ENCODE measurements around the gene HCN1. TPM values are rescaled to one million over a fixed set of nuclear protein-coding genes. Genes with fewer than 3 reads are reported as not detected.

Gene HCN1
- total RNA-seq, 6 donors from 2014 or later: 0.06 to 0.07 TPM; not detected in 4

DNA sequence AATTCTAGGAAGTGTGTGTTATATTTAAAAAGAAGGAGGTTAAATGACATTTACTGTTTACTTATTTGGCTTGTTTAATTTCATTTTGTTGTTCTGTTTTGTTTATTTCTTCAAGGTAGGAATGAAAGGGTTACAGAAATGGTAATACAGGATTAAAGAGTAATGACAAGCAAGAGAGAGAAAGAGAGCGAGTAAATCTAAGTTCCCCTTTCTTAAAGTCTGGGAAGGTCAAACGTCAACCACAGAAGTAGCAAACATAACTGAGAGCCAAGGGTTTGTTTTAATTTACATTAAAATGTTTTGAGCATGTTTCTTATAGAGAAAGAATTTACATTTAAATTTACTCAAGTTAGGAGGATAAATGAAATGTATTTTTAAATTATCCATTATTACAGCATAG, 18.7 kb downstream of the HCN1 start:
- H3K9me3 ChIP-seq: no peaks in the 10 kb centered on the region
- H3K27me3 ChIP-seq: no peaks in the 10 kb centered on the region
- 14% methylated on average over 2 of the region's 2 CpGs for WGBS, 2 donors
- ATAC-seq (ENCODE audit: low FRiP score in 2 of 2) (no peak), DNase-seq (no peak)
- no peak overlapping the region for H3K27ac ChIP-seq
- TF ChIP-seq POLR2AphosphoS5 (IDR thresholded peaks at IDR 0.05) (no peak), EP300 (IDR thresholded peaks at IDR 0.05) (no peak), POLR2A (IDR thresholded peaks at IDR 0.05) (no peak), CTCF (IDR thresholded peaks at IDR 0.05) (no peak)
- no peaks in the 10 kb centered on the region for H3K36me3 ChIP-seq
- H3K4me3 ChIP-seq: no peak overlapping the region
- no peaks in the 10 kb centered on the region for H3K4me1 ChIP-seq

DNA sequence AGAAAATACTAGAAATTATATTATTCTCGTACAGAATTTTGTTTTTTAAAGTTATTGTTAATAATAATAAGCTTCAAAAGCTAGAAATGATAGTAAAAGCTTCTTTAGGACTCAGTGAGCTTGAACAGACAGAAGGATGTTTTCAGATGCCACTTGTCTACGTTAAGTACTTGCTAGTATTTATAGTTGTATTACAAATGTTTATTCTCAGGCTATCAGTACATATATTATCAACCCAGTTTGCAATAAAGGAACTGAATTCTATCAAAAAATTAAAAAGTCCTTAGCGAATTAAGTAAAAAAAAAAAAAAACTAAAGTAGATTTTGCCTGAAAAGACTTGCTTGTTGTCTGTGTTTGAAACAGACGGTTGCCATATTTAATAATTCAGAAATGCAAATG, 23.9 kb downstream of the HCN1 start:
- no peaks in the 10 kb centered on the region for H3K9me3 ChIP-seq
- no peak for TF ChIP-seq EP300 (IDR thresholded peaks at IDR 0.05)
- no peak for TF ChIP-seq POLR2A (IDR thresholded peaks at IDR 0.05)
- no peak for TF ChIP-seq POLR2AphosphoS5 (IDR thresholded peaks at IDR 0.05)
- no peak for TF ChIP-seq CTCF (IDR thresholded peaks at IDR 0.05)
- no peaks in the 10 kb centered on the region for H3K27me3 ChIP-seq
- no peak overlapping the region for H3K27ac ChIP-seq
- no peak for DNase-seq
- 52 to 54% methylated on average over 4 of the region's 4 CpGs for WGBS, 2 donors
- ATAC-seq (ENCODE audit: low FRiP score in 2 of 2): no peak
- no peaks in the 10 kb centered on the region for H3K36me3 ChIP-seq
- H3K4me3 ChIP-seq: no peak overlapping the region
- no peaks in the 10 kb centered on the region for H3K4me1 ChIP-seq

GRCh38 chr5:45648744-45649143, 47.4 kb downstream of the HCN1 start:
- WGBS, 2 donors: 10 to 15% methylated on average over 1 of the region's 1 CpG
- ATAC-seq (ENCODE audit: low FRiP score in 2 of 2) (no peak), DNase-seq (no peak)
- H3K27ac ChIP-seq: no peak overlapping the region
- H3K27me3 ChIP-seq: no peaks in the 10 kb centered on the region
- no peaks in the 10 kb centered on the region for H3K36me3 ChIP-seq
- no peak overlapping the region for H3K4me3 ChIP-seq
- H3K4me1 ChIP-seq: no peaks in the 10 kb centered on the region
- TF ChIP-seq POLR2A (IDR thresholded peaks at IDR 0.05): no peak
- no peak for TF ChIP-seq POLR2AphosphoS5 (IDR thresholded peaks at IDR 0.05)
- TF ChIP-seq CTCF (IDR thresholded peaks at IDR 0.05): no peak
- no peak for TF ChIP-seq EP300 (IDR thresholded peaks at IDR 0.05)
- H3K9me3 ChIP-seq: no peaks in the 10 kb centered on the region

DNA sequence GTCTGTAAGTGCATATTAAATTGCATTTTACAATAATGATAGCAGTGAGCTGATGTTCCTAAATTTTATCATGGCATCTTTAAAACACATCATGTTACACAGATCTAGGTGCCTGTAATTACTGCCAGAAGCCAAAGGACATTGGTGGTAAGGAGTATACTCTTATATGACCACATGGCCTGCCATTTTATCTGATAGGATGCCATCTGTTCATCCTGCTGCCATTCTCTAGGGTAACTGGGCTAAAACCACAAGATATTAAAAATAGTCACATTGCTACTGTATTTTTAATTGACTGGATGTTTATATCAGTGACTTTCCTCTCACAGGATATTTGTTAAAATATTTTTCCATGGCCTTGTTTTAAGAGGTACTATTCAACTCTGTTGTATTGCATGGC, 53.1 kb downstream of the HCN1 start:
- TF ChIP-seq EP300 (IDR thresholded peaks at IDR 0.05) (no peak), POLR2AphosphoS5 (IDR thresholded peaks at IDR 0.05) (no peak), CTCF (IDR thresholded peaks at IDR 0.05) (no peak), POLR2A (IDR thresholded peaks at IDR 0.05) (no peak)
- no peak for DNase-seq
- H3K27me3 ChIP-seq: no peaks in the 10 kb centered on the region
- H3K4me3 ChIP-seq: no peak overlapping the region
- no peaks in the 10 kb centered on the region for H3K9me3 ChIP-seq
- no peaks in the 10 kb centered on the region for H3K36me3 ChIP-seq
- ATAC-seq (ENCODE audit: low FRiP score in 2 of 2): no peak
- no peak overlapping the region for H3K27ac ChIP-seq
- H3K4me1 ChIP-seq: no peaks in the 10 kb centered on the region

- no peak for TF ChIP-seq POLR2AphosphoS5 (IDR thresholded peaks at IDR 0.05)
- no peak for TF ChIP-seq EP300 (IDR thresholded peaks at IDR 0.05)
- no peak for TF ChIP-seq CTCF (IDR thresholded peaks at IDR 0.05)
- no peak for TF ChIP-seq POLR2A (IDR thresholded peaks at IDR 0.05)
- no peak overlapping the region for H3K27ac ChIP-seq
- ATAC-seq (ENCODE audit: low FRiP score in 2 of 2) (no peak), DNase-seq (no peak)
- H3K4me3 ChIP-seq: no peak overlapping the region
- H3K27me3 ChIP-seq: no peaks in the 10 kb centered on the region
- H3K9me3 ChIP-seq: no peaks in the 10 kb centered on the region
- no peaks in the 10 kb centered on the region for H3K4me1 ChIP-seq
- H3K36me3 ChIP-seq: no peaks in the 10 kb centered on the region
Measured at GRCh38 chr5:45642370-45642769, 53.8 kb downstream of the HCN1 start.
